ENCODE data around the gene ELL.

- TF ChIP-seq CTCF (IDR thresholded peaks at IDR 0.05) (no peak), POLR2A (IDR thresholded peaks at IDR 0.05) (no peak), EP300 (IDR thresholded peaks at IDR 0.05; ENCODE audit: low read depth) (no peak)
These were observed 55.5 kb downstream of the ELL start for GRCh38 chr19:18466354-18466753.

Measured in transverse colon (tissue), 3 donors.